HT1080 (cell line): ENCODE data around the gene ADAP1. TPM values are rescaled to one million over a fixed set of nuclear protein-coding genes. Genes with fewer than 3 reads are reported as not detected.
"Not testable (repeated sequence)": the region's sequence is repeated elsewhere in the genome, so short reads cannot be mapped to it uniquely, and the experiment has no call there.

ENCODE experiments used
- DNase-seq: peaks from one replicate; pipeline ENCODE4 v3.0.0-alpha.2; 2015; ENCODE audit warnings: low read depth
- total RNA-seq: library from RNA; depleted of rRNA; stranded (reverse); fragments of >200 nt; shearing (Covaris generic); gene quantifications from 2 replicates; pipeline ENCODE4 v1.2.3, GENCODE V29; 2014

The ADAP1 gene
- total RNA-seq, 1 experiment from 2014 or later, result 1.6 TPM

DNA sequence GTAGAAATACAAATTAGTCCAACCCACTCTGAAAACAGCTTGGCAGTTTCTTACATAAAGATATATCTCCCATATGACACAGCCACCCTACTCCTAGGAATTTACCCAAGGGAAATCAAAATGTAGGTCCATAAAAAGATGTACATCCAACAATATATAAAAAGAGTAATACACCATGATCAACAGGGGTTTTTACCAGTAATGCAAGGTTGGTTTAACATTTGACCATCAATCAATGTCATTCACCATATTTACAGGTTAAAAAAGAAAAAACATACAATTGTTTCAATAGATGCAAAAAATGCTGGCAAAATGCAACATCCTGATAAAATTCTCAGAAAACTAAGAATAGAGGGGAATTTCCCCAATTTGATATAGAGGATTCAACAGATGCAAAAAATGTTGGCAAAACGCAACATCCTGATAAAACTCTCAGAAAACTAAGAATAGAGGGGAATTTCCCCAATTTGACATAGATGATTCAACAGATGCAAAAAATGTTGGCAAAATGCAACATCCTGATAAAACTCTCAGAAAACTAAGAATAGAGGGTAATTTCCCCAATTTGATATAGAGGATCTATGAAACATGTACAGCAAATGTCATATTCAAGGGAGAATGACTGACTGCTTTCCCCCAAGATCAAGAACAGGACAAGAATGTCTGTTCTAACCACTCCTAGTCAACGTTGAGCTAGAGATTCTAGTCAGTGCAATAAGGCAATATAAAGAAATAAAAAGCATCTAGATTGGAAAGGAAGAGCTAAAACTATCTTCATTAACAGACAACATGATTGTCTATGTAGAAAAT, 13.7 kb downstream of the ADAP1 start:
- no peak for DNase-seq

DNA sequence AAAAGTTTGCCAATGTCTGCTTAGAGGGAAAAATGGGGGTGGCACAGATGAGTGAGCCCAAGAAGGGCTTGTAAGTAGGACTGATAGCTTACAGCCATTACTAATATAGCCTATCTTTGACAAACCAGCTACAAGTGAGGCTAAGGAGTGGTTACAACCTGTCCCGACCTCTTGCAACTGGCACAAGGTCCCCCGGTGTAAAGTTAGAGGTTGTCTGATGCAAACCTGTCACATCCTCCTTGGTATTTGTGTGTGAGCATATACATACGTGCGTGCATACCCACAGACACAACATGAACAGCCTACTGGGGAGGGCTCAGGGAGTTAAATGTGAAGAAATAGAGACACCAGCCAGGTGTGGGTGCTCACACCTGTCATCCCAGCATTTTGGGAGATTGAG, 14.6 kb downstream of the ADAP1 start:
- no peak for DNase-seq

DNA sequence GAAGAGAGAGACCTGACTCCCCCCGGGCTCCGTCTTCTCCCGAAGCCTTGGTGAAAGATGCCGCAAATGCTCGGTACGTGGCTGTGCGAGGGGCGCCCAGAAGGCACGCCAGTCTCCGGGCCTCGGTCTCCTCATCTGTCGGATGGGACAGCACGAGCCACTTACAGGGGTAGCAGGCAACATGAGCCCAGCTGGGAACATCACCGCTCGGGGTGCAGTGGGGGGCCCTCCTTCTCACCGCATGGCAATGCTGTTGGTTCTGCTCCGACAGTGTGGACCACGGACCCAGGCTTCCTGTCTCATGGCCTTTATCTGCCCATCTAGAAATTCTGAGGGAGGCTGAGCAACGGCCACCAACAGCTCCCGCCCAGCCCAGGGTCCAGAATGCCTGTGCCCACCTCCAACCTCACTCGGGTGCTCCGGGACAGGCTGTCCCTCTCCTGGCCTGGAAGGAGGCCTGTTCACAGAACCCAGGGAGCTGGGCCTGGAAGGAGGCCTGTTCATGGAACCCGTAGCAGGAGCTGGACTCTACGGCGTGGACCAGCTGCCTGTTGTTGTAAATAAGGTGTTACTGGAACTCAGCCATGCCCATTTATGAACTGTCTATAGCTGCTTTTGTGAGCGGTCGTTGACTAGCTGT, 15.8 kb downstream of the ADAP1 start:
- no peak for DNase-seq

DNA sequence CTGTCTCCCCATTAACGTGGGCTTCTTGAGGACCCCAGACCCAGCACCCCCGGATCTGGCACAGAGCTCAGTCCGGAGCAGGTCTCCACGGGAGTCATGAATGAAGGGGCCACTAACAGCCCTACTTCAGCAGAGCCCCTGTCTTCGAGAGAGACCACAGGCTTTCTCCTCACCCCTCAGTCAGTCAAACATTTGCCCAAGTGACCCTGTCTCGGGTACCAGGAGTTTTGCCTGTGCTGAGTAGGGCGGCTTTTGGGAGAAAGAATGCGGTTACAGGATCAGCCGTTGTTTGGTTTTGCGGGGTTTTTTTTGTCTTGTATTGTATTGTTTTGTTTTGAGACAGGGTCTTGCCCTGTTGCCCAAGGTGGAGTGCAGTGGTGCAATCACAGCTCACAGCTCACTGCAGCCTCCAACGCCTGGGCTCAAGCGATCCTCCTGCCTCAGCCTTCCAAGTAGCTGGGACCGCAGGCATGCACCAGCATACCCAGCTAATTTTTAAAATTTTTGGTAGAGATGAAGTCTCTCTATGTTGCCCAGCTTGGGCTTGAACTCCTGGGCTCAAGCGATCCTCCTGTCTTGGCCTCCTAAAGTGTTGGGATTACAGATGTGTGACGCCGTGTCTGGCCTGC, 16.5 kb downstream of the ADAP1 start:
- no peak for DNase-seq

DNA sequence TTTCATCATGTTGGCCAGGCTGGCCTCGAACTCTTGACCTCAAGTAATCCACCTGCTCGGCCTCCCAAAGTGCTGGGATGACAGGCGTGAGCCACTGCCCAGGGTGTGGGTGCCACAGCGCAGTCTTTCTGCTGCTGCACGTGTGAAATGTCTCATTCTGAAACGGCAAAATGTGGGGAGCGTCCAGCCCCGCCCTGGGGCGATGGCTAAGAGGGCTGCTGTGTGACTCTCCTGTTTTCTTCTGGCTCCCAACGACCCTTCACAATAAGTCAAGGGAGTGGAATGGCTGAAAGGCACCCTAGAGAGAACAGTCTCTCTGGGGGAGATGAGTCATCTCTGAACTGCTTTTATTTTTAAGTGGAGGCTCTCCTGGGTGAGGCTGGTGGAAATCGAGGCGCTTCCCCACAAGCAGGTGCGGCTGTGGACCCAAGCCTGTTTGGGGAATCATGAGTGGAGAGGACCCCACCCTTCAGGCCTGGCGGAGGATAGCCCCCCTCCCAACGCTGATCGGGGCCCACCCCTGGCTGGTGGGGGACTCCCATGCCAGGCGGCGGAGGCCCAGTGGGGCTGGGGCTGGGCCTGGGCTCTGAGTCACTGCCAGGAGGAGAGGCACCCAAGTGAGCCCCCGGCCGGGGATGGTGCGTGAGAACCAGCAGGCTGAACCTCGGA, 18.0 kb downstream of the ADAP1 start:
- DNase-seq, result peak; percentile 79

DNA sequence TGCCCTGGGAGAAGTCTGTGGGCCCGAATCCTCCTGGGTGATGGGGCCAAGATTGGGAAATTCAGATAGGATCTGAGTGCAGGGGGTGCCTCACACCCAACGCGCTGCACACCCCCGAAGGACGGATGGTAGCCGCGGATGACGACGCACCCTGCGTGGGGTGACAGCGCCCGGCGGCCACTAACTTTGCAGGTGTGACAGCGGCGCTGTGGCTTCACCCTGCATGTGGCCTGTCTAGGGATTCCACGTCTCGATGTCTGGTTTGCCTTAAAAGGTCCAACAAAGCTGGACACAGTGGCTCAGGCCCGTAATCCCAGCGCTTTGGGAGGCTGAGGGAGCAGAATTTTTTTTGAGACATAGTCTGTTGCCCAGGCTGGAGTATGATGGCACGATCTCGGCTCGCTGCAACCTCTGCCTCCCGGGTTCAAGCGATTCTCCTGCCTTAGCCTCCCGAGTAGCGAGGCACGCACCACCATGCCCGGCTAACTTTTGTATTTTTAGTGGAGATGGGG, 18.6 kb downstream of the ADAP1 start:
- DNase-seq, result no peak

DNA sequence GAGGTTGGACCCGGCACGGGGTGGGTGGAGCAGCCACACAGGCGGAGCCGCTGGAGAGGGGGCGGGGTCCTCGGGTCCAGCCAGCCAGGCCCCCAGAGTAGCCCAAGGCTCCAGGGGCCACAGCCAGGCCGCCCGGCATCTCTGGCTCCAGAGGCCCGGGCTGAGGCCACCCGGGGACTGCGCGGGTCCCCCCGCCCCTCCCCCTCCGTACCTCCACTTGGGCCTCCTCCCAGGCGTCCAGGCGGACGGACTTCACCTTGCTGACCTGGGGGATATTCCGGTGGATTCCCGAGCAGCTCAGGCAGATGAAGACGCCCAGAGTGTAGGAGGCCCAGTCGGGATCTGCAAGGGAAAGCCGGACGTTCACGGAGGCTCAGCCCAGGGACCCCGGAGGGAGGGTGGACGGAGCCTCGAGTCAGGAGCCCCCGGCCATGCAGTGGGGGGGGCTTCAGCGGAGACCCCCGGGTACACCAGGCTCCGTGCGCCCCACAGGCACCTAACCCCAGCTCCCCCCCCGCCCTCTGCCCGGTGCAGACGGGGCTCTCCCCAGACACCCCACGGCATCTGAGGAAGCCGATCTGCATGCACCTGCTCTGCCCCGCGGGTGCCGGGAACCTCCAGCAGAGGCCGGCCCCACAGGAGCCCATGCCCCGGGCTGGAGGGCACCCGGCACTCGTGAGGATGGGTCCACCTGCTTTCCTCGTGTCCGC, 19.2 kb downstream of the ADAP1 start:
- no peak for DNase-seq

DNA sequence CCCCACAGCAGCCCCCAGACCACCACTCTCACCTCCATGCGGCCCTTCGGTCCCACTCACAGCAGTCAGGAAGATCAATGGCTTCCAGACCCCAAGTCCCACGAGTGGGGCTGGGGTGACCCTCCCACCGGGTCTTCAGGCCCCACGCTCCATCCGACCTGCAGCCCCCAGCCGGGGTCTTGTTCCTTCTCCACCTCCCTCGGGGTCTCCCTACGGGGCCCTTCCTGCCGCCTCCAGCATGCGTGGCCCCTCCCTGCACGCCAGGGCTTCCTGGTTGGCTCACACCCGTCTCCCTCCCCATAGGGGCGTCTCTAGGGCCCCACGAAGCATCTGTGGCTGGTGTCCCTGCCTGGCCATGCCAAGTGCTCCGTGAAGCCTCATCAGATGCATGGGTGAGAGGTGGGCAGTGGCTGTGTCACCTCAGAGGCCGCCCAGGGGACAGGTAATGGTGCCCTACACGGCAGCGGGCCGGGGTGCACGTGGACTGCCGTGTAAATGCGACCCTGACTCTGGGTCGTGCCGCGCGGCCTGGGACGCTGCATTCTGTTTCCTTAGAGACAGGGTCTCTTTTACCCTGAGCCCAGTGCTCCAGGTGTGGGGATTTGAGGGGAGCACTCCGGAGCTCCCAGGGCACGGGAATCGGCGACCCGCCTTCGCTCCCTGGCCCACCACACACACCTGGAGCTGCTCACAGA, 19.9 kb downstream of the ADAP1 start:
- no peak for DNase-seq

DNA sequence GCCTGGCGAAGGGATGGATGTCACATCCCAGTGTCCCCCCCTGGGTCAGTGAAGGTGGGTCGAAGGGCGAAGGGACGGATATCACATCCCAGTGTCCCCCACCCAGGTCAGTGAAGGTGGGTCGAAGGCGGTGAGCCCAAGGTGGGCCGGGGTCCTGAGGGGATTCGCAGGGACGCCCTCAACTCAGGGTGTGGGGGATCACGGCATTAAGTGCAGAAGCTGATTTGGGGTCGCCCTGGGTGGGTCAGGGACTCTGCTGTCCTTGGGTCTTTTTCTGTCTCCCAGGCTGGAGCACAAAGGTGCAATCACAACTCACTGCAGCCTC, 21.9 kb downstream of the ADAP1 start:
- no peak for DNase-seq

DNA sequence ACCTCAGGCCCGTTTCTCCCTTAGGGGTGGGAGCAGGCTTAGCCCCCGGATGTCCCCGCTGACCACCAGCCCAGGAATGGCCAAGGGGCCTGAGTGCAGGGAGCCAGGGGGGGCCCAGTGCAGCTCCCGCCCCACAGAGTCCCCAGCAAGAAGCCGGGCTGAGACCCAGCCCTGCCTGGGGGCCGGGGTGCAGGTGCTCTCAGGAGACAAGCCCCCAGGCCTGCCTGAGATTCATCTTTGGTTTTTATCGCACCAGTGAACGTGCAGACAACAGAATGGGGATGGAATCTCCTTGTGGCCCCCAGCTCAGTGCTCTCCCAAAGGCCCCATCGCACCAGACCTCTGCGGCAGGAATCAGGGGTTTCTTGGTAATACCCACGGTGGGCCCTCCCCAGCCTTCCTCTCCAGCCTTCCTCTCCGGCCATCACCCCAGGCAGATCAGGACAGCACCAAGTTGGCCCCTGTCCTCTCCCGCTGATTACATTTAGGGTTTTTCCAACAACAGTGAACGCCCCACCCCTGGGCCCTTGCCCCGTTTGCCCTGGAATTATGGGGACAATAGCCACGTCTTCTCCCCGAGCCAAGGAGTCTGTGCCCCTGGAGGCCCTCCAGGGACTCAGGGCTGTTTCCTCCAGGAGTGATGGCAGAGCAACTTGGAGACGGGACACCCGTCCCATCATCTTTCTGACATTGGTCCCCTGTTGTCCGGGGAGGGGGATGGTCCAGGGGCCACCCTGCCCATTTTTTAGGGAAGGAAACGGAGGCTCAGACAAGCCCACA, 22.4 kb downstream of the ADAP1 start:
- DNase-seq, result no peak

DNA sequence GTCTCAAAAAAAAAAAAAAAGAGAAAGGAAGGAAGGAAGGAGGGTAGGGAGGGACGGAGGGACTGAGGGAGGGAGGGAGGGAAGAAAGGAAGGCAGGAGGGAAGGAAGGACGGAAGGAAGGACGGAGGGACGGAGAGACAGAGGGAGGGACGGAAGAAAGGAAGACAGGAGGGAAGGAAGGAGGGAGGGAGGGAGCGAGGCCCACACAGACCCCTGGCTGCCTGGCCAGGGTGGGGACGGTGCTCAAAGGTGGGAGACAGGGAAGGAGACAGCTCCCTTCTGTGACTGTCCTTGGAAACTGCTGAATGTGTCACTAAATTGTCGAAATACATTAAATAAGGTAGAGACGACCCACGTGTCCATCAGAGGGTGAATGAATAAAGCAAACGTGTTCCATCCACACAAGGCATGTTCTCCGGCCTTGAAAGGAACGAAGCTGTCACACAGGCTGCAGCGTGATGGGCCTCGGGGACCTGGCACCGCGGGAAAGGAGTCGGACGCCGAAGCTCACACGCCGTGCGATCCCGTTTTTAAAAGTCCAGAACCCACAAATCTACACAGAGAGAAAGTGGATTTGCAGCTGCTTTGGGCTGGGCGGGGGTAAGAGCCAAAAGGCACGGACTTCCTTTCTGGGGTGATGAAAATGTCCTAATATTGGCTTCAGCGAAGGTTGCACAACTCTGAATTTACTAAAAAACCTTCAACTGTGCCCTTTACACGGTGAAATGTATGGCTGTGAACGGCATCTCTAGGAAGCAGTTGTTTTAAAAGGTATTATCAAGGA, 23.3 kb downstream of the ADAP1 start:
- no peak for DNase-seq

DNA sequence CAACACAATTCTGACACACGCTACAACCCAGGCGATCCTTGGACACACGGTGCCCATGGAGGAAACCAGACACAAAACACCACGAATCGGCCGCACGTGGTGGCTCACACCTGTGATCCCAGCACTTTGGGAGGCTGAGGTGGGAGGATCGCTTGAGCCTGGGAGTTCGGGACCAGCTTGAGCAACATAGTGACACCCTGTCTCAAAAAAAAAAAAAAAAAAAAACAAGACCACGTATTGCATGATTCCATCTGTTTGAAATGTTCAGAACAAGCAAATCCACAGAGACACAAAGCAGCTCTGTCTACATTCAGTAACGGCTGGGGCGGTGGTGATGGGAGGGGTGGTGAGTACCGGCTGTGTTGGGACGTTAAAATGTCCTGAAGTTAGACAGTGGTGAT, 25.2 kb downstream of the ADAP1 start:
- no peak for DNase-seq

DNA sequence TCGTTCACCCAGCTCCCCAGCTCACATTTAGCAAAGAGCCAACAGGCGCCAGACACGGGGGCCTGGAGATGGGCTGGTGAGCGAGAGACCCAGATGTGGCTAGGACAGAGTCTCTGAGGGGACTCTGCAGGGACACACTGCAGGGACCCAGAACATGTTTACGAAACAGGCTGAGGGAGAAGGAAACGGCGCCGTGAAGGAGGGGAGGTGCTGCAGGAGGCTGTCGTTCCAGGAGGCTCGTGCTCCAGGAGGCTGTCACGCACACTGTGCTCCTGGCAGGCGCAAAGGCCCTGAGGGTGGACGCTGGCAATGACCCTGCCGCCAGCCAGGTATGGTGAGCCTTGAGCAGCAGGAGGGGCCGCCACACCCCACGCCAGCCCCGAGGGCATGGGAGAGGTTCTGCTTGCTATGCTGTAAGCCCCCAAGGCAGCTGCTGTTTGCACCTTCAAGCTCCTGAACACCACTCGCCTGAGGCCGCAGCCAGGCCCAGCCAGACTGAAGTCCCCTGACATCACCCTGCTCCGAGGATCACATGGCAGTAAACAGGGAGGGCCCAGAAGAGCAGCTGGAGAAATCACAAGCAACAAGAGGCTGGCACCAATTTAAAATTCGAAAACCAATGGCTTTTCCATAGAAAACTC, 27.3 kb downstream of the ADAP1 start:
- no peak for DNase-seq

DNA sequence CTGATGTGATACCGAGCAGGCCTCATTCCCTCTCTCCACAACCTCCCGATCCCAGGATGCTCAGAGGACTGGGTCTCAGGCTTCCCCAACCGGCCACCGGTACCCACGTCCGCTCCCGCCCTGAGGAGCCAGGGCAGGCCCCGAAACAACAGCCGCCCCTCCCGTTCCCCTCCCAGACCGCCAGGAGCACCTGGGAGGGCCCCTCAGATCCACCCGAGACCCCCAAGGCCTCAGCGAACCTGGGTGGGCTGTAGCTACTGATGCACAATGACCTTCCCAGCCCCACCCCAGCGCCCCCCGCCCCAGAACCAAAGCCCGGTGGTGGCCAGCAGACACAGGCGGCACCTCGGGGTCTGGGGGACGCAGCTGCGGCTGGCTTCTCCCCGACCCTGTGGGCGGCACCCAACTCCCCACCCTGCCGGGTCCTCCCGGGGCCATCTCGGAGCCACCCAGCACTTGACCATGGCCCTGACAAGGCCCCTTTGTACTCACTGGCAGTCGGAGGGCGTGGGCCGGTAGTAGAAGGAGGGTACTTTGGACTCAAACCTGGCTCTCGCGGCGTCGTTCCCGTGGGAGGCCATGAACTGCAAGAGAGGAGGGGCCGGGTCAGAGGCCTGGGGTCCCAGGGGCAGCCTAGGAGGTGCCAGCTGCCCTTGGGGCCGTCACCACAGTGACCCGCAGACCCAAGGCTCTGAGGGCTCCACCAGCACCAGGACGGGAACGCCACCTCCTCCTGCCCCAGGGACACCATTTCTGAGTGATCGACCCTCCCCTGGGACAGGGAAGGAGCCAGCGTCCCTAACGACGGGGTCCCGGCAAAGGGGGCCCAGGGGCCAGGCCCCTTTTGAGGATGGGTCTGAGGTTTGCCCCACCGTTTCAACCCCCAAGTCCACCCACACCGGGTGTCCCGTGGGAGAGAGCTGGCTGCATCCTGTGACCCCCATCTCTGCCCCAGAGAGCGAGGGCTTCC, 28.1 kb downstream of the ADAP1 start:
- no peak for DNase-seq

DNA sequence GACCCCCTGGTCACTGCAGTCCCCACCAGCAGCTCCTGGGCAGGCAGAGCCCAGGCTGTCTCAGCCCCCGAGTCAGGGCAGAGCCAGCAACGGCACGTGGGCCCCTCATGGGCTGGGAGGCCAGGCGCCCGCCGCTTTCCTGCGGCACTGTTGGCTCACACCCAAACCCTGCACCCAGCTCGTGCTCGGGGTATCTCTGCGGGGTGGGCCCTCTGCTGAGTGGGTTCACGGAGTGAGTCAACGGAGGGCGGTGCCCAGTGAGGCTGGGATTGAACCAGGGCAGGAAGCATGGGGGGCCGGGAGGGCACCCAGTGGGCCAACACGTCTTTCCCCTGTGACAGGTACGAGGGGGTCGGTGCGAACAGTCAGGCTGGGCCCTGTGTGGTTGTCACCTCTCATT, 28.9 kb downstream of the ADAP1 start:
- DNase-seq, result no peak

DNA sequence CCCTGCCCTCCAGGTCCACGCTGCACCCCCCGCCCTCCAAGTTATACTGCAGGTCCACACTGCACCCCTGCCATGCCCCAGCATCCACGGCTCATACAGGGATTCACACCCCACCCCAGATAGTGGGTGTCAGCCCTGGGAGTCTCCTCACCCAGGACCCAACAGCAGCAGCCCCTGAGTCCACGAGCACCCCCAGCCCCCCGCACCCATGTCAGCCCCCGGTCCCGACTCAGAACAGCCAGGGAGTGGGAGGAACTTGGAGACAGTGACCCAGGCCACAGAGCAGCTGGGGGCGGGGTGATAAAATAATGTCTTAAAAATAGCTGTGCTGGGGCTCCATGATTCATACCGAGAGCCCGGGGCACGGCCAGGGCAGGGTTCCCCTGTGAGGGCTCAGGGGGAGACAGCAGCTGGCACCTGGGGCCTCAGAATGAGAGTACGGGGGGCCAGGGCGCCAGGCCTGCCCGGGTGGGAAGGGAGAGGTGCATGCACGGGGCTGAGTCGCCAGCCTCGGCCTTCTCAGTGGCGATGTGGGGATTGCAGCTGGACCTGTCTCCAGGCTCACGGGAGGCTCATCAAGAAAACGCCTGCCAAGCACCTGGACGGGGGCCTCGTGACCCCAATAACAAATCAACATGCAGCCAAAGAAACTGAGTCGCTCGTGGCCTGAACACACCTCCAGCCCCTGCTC, 29.8 kb downstream of the ADAP1 start:
- DNase-seq, result no peak

DNA sequence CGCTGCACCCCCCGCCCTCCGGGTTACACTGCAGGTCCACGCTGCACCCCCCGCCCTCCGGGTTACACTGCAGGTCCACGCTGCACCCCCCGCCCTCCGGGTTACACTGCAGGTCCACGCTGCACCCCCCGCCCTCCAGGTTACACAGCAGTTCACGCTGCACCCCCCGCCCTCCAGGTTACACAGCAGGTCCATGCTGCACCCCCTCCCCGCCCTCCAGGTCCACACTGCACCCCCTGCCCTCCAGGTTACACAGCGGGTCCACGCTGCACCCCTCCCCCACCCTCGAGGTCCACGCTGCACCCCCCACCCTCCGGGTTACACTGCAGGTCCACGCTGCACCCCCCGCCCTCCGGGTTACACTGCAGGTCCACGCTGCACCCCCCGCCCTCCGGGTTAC, 30.4 kb downstream of the ADAP1 start:
- not testable (repeated sequence) for DNase-seq
